GM10847 (cell line): Measurements from ENCODE around the gene EXOC4.

Experiments
- POLR2A ChIP-seq: IDR thresholded peaks from 2 replicates; pipeline ENCODE4 v1.6.1; 2011; ENCODE audit not compliant: insufficient read length; ENCODE audit errors: extremely low read depth

EXOC4 gene

DNA sequence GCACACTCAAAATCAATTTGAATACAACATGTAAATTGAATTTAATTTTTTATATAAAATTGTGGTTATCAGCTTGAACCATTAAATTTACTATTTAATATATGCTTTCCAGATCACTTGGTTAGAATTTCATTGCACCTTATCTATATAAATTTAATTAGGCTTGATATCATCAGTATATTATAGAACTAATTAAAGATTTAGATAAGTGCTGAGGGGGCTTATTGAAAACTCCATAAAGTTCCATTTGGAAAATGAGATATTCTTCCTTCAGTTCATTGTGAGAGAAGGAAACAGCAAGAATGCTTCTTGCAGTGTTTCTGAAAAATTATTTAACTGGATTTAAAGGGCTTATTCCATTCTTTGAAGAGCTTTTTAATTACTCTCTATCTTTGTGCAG is 788.6 kb downstream of the EXOC4 start:
- TF ChIP-seq POLR2A = no peak

DNA sequence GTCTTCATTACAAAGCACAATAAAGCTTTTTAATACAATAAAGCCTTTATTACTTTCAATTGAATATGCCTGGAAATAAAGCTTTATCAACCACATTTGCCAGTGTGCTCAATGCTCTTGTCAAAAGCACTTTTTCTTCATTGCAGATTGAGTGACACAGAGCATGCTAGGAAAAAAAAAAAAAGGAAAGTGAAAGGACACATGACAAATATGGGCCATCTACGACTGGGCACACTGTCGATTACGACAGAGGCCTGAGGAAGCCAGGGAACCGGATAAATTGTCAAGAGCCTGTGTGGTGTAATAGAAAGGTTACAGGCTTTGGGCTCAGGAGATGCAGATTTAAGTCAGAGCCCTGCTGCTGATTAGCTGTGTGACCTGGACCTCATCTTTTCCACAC is 789.4 kb downstream of the EXOC4 start:
- TF ChIP-seq POLR2A = no peak

- no peak for TF ChIP-seq POLR2A
These were observed 791.8 kb downstream of the EXOC4 start for GRCh38 chr7:134044682-134045081.

- TF ChIP-seq POLR2A = no peak
These were observed 792.8 kb downstream of the EXOC4 start for GRCh38 chr7:134045716-134046115.

DNA sequence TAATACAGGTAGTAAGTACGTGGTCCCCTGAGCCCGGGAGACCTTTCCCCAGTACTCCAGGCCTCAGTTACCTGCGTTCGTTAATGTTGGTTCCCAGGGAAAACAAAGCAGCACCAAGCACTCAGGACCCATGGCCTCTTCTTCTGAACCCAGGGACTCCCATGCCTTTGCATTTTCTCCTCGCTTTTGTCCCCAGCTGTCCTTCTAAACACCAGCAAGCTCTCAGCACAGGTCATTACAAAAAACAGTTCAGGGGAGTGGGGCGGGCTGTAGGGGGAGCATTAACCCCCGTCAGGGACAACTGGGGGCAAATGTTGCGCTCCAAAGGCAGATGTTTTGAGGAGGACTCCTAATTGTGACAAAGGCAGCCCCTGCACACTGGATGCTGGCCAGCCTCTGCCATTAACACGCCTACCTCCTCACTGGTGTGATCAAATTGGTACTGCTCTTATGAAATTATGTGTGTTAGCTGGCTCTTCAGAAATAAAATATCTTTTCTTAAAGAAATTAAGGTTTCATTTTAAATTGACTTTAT is 793.8 kb downstream of the EXOC4 start:
- no peak for TF ChIP-seq POLR2A

- no peak for TF ChIP-seq POLR2A
These were observed 794.8 kb downstream of the EXOC4 start for GRCh38 chr7:134047675-134048074.

DNA sequence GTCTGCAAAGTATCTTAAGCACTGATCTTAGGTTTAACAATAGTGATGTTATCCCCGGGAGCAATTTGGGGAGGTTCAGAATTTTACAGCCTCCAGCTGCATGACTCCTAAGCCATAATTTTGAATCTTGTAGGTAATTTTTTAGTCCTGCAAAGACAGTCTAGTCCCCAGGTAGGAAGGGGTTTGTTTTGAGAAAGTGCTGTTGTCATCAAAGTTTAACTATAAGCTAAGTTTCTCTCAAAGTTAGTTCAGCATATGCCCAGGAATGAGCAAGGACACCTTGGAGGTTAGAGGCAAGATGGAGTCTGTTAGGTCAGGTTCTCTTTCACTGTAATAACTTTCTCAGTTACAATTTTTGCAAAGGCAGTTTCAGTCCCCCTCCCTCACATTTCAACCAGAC is 795.3 kb downstream of the EXOC4 start:
- TF ChIP-seq POLR2A = no peak

DNA sequence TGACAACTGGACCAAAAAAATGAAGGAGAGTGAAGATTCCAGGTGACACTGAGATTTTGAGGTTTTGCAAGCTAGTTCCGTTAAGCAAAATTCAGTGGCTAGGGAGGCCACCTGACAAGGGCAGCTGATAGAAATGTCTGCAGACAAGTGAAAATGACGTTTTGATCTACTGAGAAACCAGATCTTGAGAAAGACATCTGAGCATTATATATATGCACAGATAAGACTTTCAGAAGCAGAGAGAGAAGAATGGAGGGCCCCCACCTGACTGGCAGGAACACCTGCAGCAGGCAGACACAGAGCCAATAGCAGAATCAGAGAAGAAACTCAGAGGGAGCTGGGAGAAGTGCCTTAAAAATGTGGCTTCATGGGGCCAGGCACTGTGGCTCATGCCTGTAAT is 798.1 kb downstream of the EXOC4 start:
- no peak for TF ChIP-seq POLR2A

GRCh38 chr7:134056816-134057215 is 803.9 kb downstream of the EXOC4 start:
- TF ChIP-seq POLR2A = no peak

GRCh38 chr7:134058521-134058920 is 805.6 kb downstream of the EXOC4 start:
- no peak for TF ChIP-seq POLR2A

- TF ChIP-seq POLR2A = no peak
These were observed 806.1 kb downstream of the EXOC4 start for GRCh38 chr7:134058980-134059379.

GRCh38 chr7:134059921-134060320 is 807.0 kb downstream of the EXOC4 start:
- no peak for TF ChIP-seq POLR2A

DNA sequence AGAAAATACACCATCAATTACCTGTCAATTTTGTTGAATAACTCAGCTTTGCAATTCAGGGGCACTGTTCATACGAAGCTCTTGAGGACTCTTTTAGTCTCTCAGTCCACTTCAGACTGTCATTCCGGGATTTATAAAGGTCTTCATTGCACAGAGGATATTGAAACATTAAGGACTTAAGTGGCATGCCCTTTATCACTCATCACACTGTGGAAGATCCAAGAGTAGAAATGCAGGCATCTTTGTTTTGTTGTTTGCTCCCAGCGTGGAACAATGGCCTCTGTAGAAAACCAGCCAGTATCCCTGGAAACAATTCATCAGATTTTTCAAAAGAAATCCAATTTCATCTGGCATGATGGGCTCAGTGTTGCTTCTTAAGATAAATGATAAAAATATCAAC is 808.0 kb downstream of the EXOC4 start:
- no peak for TF ChIP-seq POLR2A

DNA sequence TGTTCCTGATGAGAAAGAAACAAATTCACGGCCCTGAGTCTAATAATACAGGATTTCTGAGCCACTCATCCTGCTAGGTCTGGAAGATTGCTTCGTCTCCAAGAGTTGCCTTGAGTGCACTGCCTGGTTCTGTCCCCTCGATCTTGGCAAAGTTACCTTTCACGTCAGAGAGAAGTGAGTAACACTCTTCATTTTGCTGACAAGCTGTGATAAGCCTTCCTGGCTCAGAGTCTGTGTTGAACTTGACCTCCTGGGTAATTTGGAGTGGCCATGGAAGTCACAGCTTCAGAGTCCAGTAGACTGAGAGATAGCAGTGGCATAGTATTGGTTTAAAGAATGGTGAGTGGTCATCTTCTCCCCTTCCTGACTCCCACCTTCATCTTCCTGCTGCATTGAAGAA is 809.6 kb downstream of the EXOC4 start:
- TF ChIP-seq POLR2A = no peak

DNA sequence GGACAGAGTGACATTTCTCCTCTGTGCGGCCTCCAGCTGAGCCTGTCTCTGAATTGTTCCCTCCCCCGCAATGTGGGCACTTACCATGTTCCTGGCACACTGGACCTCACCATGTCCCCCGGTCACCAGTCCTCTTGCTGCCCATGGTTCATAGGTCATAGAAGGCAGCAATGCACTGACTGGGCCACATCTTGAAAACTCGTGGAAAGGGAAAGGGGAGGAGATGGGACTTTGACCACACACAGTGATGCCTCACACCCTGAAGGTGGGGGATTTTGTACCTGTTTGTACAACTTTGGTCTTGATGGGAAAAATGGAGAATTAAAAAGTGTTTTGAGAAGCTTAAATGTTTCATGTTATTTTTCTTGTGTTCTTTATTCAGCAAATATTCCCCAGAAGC is 812.5 kb downstream of the EXOC4 start:
- TF ChIP-seq POLR2A = no peak

- no peak for TF ChIP-seq POLR2A
These were observed 814.3 kb downstream of the EXOC4 start for GRCh38 chr7:134067164-134067563.

GRCh38 chr7:134068670-134069069 is 815.8 kb downstream of the EXOC4 start:
- TF ChIP-seq POLR2A = no peak

GRCh38 chr7:134069187-134069586 is 816.3 kb downstream of the EXOC4 start:
- no peak for TF ChIP-seq POLR2A
